CD1c-positive myeloid dendritic cell (primary cell): ENCODE results near the gene VIM.
A peak's percentile ranks its signal among the peaks of the same experiment; 100 is the strongest.

Source experiments
- DNase-seq: peaks from one replicate; pipeline ENCODE4 v3.0.0-alpha.2; 2016; ENCODE audit errors: extremely low spot score

VIM gene

GRCh38 chr10:17228091-17229015 lies at the start of gene VIM:
Gene VIM, plus strand, starts transcription at chr10:17228241. Its CDS starts 1,182 bp downstream, at chr10:17229423.
- peak; percentile 96 for DNase-seq

GRCh38 chr10:17179002-17179401 lies 49.0 kb upstream of the VIM start:
- no peak for DNase-seq

- no peak for DNase-seq
These were observed 46.9 kb upstream of the VIM start for GRCh38 chr10:17181110-17181509.

GRCh38 chr10:17181751-17182150 lies 46.3 kb upstream of the VIM start:
- DNase-seq = no peak

- no peak for DNase-seq
These were observed 44.9 kb upstream of the VIM start for GRCh38 chr10:17183110-17183509.

- DNase-seq = no peak
These were observed 42.2 kb upstream of the VIM start for GRCh38 chr10:17185873-17186272.

- DNase-seq = no peak
These were observed 39.3 kb upstream of the VIM start for GRCh38 chr10:17188644-17189172.

GRCh38 chr10:17190602-17191001 lies 37.4 kb upstream of the VIM start:
- no peak for DNase-seq

GRCh38 chr10:17195083-17195482 lies 33.0 kb upstream of the VIM start:
- no peak for DNase-seq

- DNase-seq = no peak
These were observed 32.0 kb upstream of the VIM start for GRCh38 chr10:17196045-17196444.

GRCh38 chr10:17196573-17196972 lies 31.5 kb upstream of the VIM start:
- DNase-seq = no peak

- DNase-seq = peak; percentile 26
These were observed 28.7 kb upstream of the VIM start for GRCh38 chr10:17199351-17199804.

- peak; percentile 83 for DNase-seq
These were observed 27.8 kb upstream of the VIM start for GRCh38 chr10:17200001-17200911.

- peak; percentile 92 for DNase-seq
These were observed 26.9 kb upstream of the VIM start, which contains the start of gene TRDMT1 for GRCh38 chr10:17200912-17201793. Gene TRDMT1, minus strand, starts transcription at chr10:17201672. Its CDS starts 38 bp downstream, at chr10:17201634.

- DNase-seq = no peak
These were observed 26.3 kb upstream of the VIM start for GRCh38 chr10:17201794-17202116.

GRCh38 chr10:17202506-17202905 lies 25.5 kb upstream of the VIM start:
- no peak for DNase-seq

GRCh38 chr10:17202999-17203398 lies 25.0 kb upstream of the VIM start:
- no peak for DNase-seq

GRCh38 chr10:17203416-17203815 lies 24.6 kb upstream of the VIM start:
- DNase-seq = no peak

GRCh38 chr10:17206210-17206709 lies 21.8 kb upstream of the VIM start:
- peak; percentile 84 for DNase-seq

- DNase-seq = peak; percentile 28
These were observed 19.6 kb upstream of the VIM start for GRCh38 chr10:17208476-17208875.

- DNase-seq = no peak
These were observed 18.7 kb upstream of the VIM start for GRCh38 chr10:17209302-17209701.
